ENCODE results near the gene TKFC.

Gene TKFC

GRCh38 chr11:61361741-61362541 lies 28.9 kb downstream of the TKFC start, which contains the start of the genes CYB561A3 and TMEM138 (continued):
- TF ChIP-seq GLI2 (tag by site-specific recombination; IDR thresholded peaks at IDR 0.05; ENCODE audit: borderline replicate concordance, low read depth) (no peak), ZNF704 (tag by site-specific recombination; IDR thresholded peaks at IDR 0.05) (no peak), ZNF398 (tag by site-specific recombination; IDR thresholded peaks at IDR 0.05) (no peak), KLF9 (tag by site-specific recombination; IDR thresholded peaks at IDR 0.05; ENCODE audit: low read depth) (peak; percentile 64; the same call in 1 of the 2 replicates), ZNF530 (tag by site-specific recombination; IDR thresholded peaks at IDR 0.05; ENCODE audit: low read depth) (no peak), ZNF544 (tag by site-specific recombination; IDR thresholded peaks at IDR 0.05) (no peak), ZNF24 (tag by site-specific recombination; IDR thresholded peaks at IDR 0.05) (peak; percentile 6; the same call in 1 of the 2 replicates), ZNF239 (tag by site-specific recombination; IDR thresholded peaks at IDR 0.05) (no peak), ZNF670 (tag by site-specific recombination; IDR thresholded peaks at IDR 0.05; ENCODE audit: low read depth) (no peak), PRDM1 (tag by site-specific recombination; IDR thresholded peaks at IDR 0.05) (peak; percentile 78), ZBTB8A (tag by site-specific recombination; IDR thresholded peaks at IDR 0.05) (no peak), SP3 (tag by site-specific recombination; IDR thresholded peaks at IDR 0.05) (peak; percentile 84), ZFHX2 (tag by site-specific recombination; conservative IDR thresholded peaks at IDR 0.05) (peak; percentile 92), ZIC2 (tag by site-specific recombination; IDR thresholded peaks at IDR 0.05) (0 out of 2 replicates have a peak, but pooled peaks have one; percentile 24), ZNF23 (tag by site-specific recombination; IDR thresholded peaks at IDR 0.05; ENCODE audit: borderline replicate concordance) (no peak), ZNF121 (tag by site-specific recombination; IDR thresholded peaks at IDR 0.05) (no peak), ZNF610 (tag by site-specific recombination; IDR thresholded peaks at IDR 0.05; ENCODE audit: borderline replicate concordance) (no peak), KLF10 (tag by site-specific recombination; IDR thresholded peaks at IDR 0.05) (peak; percentile 6; the same call in 1 of the 2 replicates), ZNF133 (tag by site-specific recombination; IDR thresholded peaks at IDR 0.05) (no peak), ZBTB21 (tag by site-specific recombination; IDR thresholded peaks at IDR 0.05) (no peak), ZBTB7A (tag by site-specific recombination; IDR thresholded peaks at IDR 0.05; ENCODE audit: low read depth) (peak; percentile 64; the same call in 1 of the 2 replicates), ZNF391 (tag by site-specific recombination; IDR thresholded peaks at IDR 0.05; ENCODE audit: borderline replicate concordance, low read depth) (no peak), ZNF174 (tag by site-specific recombination; IDR thresholded peaks at IDR 0.05) (no peak), ZNF792 (tag by site-specific recombination; IDR thresholded peaks at IDR 0.05) (no peak), ZNF354C (tag by site-specific recombination; IDR thresholded peaks at IDR 0.05; ENCODE audit: borderline replicate concordance, low read depth) (no peak), ZNF548 (tag by site-specific recombination; IDR thresholded peaks at IDR 0.05) (no peak), SCRT1 (tag by site-specific recombination; IDR thresholded peaks at IDR 0.05; ENCODE audit: borderline replicate concordance) (no peak), ZNF10 (tag by site-specific recombination; IDR thresholded peaks at IDR 0.05) (no peak), ZNF148 (tag by site-specific recombination; IDR thresholded peaks at IDR 0.05; ENCODE audit: borderline replicate concordance) (no peak), MYNN (tag by site-specific recombination; IDR thresholded peaks at IDR 0.05; ENCODE audit: borderline replicate concordance) (no peak), ZNF624 (tag by site-specific recombination; IDR thresholded peaks at IDR 0.05) (no peak), KLF17 (tag by site-specific recombination; IDR thresholded peaks at IDR 0.05) (0 out of 2 replicates have a peak, but pooled peaks have one; percentile 8)
- TF ChIP-seq, protein P1, sequence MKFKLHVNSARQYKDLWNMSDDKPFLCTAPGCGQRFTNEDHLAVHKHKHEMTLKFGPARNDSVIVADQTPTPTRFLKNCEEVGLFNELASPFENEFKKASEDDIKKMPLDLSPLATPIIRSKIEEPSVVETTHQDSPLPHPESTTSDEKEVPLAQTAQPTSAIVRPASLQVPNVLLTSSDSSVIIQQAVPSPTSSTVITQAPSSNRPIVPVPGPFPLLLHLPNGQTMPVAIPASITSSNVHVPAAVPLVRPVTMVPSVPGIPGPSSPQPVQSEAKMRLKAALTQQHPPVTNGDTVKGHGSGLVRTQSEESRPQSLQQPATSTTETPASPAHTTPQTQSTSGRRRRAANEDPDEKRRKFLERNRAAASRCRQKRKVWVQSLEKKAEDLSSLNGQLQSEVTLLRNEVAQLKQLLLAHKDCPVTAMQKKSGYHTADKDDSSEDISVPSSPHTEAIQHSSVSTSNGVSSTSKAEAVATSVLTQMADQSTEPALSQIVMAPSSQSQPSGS (tag by site-specific recombination; IDR thresholded peaks at IDR 0.05; ENCODE audit: low read depth) = no peak

Measured in HEK293 (cell line).